ENCODE results near the gene CRYBB2. TPM values are rescaled to one million over a fixed set of nuclear protein-coding genes. Genes with fewer than 3 reads are reported as not detected.

Gene CRYBB2
- total RNA-seq, 2 experiments from 2014 or later, result not detected

- ChIA-PET CTCF (interaction anchor here (3.2 kb wide), 1 partner anchor 12 kb away, joined by 32 read pairs; no protein-coding TSS in a partner anchor), POLR2A (no interaction called here)
- TF ChIP-seq, protein P1, sequence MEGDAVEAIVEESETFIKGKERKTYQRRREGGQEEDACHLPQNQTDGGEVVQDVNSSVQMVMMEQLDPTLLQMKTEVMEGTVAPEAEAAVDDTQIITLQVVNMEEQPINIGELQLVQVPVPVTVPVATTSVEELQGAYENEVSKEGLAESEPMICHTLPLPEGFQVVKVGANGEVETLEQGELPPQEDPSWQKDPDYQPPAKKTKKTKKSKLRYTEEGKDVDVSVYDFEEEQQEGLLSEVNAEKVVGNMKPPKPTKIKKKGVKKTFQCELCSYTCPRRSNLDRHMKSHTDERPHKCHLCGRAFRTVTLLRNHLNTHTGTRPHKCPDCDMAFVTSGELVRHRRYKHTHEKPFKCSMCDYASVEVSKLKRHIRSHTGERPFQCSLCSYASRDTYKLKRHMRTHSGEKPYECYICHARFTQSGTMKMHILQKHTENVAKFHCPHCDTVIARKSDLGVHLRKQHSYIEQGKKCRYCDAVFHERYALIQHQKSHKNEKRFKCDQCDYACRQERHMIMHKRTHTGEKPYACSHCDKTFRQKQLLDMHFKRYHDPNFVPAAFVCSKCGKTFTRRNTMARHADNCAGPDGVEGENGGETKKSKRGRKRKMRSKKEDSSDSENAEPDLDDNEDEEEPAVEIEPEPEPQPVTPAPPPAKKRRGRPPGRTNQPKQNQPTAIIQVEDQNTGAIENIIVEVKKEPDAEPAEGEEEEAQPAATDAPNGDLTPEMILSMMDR (IDR thresholded peaks at IDR 0.05), result no peak
- H3K4me1 Mint-ChIP-seq (ENCODE audit: low read depth), result no peaks in the 10 kb centered on the region
- intact Hi-C loops (cut with micrococcal nuclease), result no loop called here
- no peak within 1 kb of the TSS for H3K27ac Mint-ChIP-seq
- no peak for DNase-seq
- H3K36me3 Mint-ChIP-seq (ENCODE audit: low read depth), result no peaks in the 10 kb centered on the region
- H3K9me3 Mint-ChIP-seq, result no peaks in the 10 kb centered on the region
- ATAC-seq, result no peak
- H3K4me3 Mint-ChIP-seq, result no peak within 1 kb of the TSS
- no peaks in the 10 kb centered on the region for H3K27me3 Mint-ChIP-seq
Observed at GRCh38 chr22:25199731-25200520, 19.5 kb upstream of the CRYBB2 start, which contains the start of gene CRYBB3. CRYBB3 (plus strand) TSS chr22:25199858; CDS start chr22:25201397, 1,539 bp downstream.

DNA sequence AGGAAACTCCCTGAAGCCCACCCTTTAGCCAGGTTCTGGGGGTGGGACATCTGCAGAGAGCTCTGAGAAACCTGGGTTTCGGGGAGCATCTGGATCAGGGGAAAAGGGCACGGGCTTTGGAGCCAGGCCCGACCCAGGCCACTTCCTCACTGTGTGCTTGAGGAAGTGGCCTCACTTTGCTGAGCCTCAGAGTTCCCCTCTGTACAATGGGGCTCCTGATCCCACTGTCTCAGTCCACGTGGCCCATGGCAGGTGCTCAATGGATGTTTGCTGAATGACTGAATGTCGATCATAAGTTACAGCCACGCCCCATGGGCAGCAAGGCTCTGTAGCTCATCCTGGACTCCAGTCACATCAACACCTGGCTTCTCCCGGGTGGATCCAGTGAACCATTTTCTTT lies 18.5 kb upstream of the CRYBB2 start:
- intact Hi-C loops (cut with micrococcal nuclease), result no loop called here
- no peaks in the 10 kb centered on the region for H3K9me3 Mint-ChIP-seq
- H3K36me3 Mint-ChIP-seq (ENCODE audit: low read depth), result no peaks in the 10 kb centered on the region
- no peak for DNase-seq
- no peaks in the 10 kb centered on the region for H3K27me3 Mint-ChIP-seq
- H3K4me3 Mint-ChIP-seq, result no peak overlapping the region
- no peak for ATAC-seq
- TF ChIP-seq, protein P1 (IDR thresholded peaks at IDR 0.05), result no peak
- H3K4me1 Mint-ChIP-seq (ENCODE audit: low read depth), result no peaks in the 10 kb centered on the region
- ChIA-PET CTCF (interaction anchor here (1.0 to 3.2 kb wide), 10 partner anchors 7 to 572 kb away, joined by 3 to 32 read pairs (median 6); no protein-coding TSS in a partner anchor), POLR2A (no interaction called here)
- H3K27ac Mint-ChIP-seq, result no peak overlapping the region

DNA sequence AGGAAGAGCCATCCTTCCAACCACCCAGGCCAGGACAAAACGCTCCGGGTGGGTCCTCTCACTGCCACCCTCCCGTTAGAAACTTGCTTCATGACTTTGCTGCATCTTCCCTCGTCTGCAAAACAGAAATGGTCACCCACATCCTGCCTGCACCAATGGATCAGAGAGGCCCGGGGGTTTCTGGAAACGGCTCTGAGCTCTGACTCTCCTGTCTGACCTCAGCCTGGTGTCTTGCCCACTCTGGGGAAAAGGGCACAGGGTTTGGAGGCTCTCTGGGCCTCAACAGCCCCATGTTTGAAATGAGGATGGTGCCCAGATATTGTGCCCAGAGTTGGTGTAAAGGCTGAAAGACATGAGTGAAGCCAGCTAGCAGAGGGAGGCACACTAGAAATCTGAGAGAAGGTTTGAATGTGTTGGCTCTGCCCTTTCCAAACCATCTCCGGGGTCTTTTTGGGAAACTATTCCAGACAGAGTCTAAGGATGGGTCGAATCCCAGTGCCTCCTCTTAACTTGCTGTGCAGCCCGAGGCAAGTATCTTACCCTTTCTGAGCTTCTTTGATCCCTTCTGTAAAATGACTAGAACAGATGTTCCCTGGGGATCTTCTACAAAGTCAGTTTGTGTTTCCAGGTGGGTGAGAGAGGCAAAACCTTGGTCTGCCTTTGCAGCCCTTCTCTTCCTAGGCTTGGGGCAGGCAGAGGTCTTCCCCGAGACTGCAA lies 17.7 kb upstream of the CRYBB2 start:
- intact Hi-C loops (cut with micrococcal nuclease), result no loop called here
- Mint-ChIP-seq H3K4me3 (no peak overlapping the region), H3K9me3 (no peaks in the 10 kb centered on the region), H3K36me3 (ENCODE audit: low read depth) (no peaks in the 10 kb centered on the region), H3K27me3 (no peaks in the 10 kb centered on the region), H3K27ac (no peak overlapping the region), H3K4me1 (ENCODE audit: low read depth) (no peaks in the 10 kb centered on the region)
- CTCF ChIA-PET, result interaction anchor here (0.8 to 3.2 kb wide), 33 partner anchors 8 to 572 kb away, joined by 3 to 32 read pairs (median 5); no protein-coding TSS in a partner anchor
- no peak for ATAC-seq
- peak; percentile 15 for DNase-seq
- TF ChIP-seq, protein P1 (IDR thresholded peaks at IDR 0.05), result no peak
- POLR2A ChIA-PET, result no interaction called here

GRCh38 chr22:25202290-25202921 lies 17.0 kb upstream of the CRYBB2 start:
- Mint-ChIP-seq H3K4me3 (no peak overlapping the region), H3K27me3 (no peaks in the 10 kb centered on the region), H3K4me1 (ENCODE audit: low read depth) (no peaks in the 10 kb centered on the region), H3K9me3 (no peaks in the 10 kb centered on the region), H3K36me3 (ENCODE audit: low read depth) (no peaks in the 10 kb centered on the region), H3K27ac (no peak overlapping the region)
- intact Hi-C loops (cut with micrococcal nuclease), result no loop called here
- peak; percentile 74 for DNase-seq
- peak; percentile 73 for ATAC-seq
- ChIA-PET CTCF (interaction anchor here (0.8 to 3.2 kb wide), 36 partner anchors 9 to 272 kb away, joined by 3 to 32 read pairs (median 4); no protein-coding TSS in a partner anchor), POLR2A (no interaction called here)
- TF ChIP-seq, protein P1 (IDR thresholded peaks at IDR 0.05), result peak; percentile 95
